Measurements from ENCODE around the gene PRPF40A.

Gene PRPF40A

GRCh38 chr2:152718076-152718908 lies 1.0 kb upstream of the PRPF40A start, which contains the start of gene ARL6IP6:
Gene ARL6IP6, plus strand, starts transcription at chr2:152718620. Its CDS starts 5 bp downstream, at chr2:152718625.
- H3K27ac ChIP-seq, result peak within 1 kb of the TSS; percentile 91
- peak; percentile 61 for DNase-seq (ENCODE audit: low read depth, low spot score)

- DNase-seq (ENCODE audit: low read depth, low spot score), result no peak
- H3K27ac ChIP-seq, result peak overlapping the region; percentile 91
Measured at GRCh38 chr2:152716805-152717227, 445 bp downstream of the PRPF40A start.

- no peak for DNase-seq (ENCODE audit: low read depth, low spot score)
- H3K27ac ChIP-seq, result no peak overlapping the region
Measured at GRCh38 chr2:152715854-152716428, 1.3 kb downstream of the PRPF40A start.

GRCh38 chr2:152715112-152715511 lies 2.1 kb downstream of the PRPF40A start:
- DNase-seq (ENCODE audit: low read depth, low spot score), result no peak

GRCh38 chr2:152710713-152711112 lies 6.5 kb downstream of the PRPF40A start:
- DNase-seq (ENCODE audit: low read depth, low spot score), result no peak
- H3K27ac ChIP-seq, result no peak overlapping the region

More at GRCh38 chr2:152715112-152715511, 2.1 kb downstream of the PRPF40A start:
- no peak overlapping the region for H3K27ac ChIP-seq

- no peak overlapping the region for H3K27ac ChIP-seq
- no peak for DNase-seq (ENCODE audit: low read depth, low spot score)
Measured at GRCh38 chr2:152708742-152709141, 8.5 kb downstream of the PRPF40A start.

- no peak overlapping the region for H3K27ac ChIP-seq
- no peak for DNase-seq (ENCODE audit: low read depth, low spot score)
Measured at GRCh38 chr2:152706477-152707021, 10.7 kb downstream of the PRPF40A start.

- no peak for DNase-seq (ENCODE audit: low read depth, low spot score)
- H3K27ac ChIP-seq, result peak overlapping the region; percentile 27
Measured at GRCh38 chr2:152701198-152701597, 16.1 kb downstream of the PRPF40A start.

GRCh38 chr2:152696476-152696875 lies 20.8 kb downstream of the PRPF40A start:
- no peak for DNase-seq (ENCODE audit: low read depth, low spot score)
- H3K27ac ChIP-seq, result no peak overlapping the region

- no peak overlapping the region for H3K27ac ChIP-seq
- DNase-seq (ENCODE audit: low read depth, low spot score), result no peak
Measured at GRCh38 chr2:152695763-152696162, 21.5 kb downstream of the PRPF40A start.

GRCh38 chr2:152694161-152694661 lies 23.1 kb downstream of the PRPF40A start:
- DNase-seq (ENCODE audit: low read depth, low spot score), result no peak
- no peak overlapping the region for H3K27ac ChIP-seq

- no peak overlapping the region for H3K27ac ChIP-seq
- DNase-seq (ENCODE audit: low read depth, low spot score), result no peak
Measured at GRCh38 chr2:152693033-152693432, 24.2 kb downstream of the PRPF40A start.

- H3K27ac ChIP-seq, result no peak overlapping the region
- no peak for DNase-seq (ENCODE audit: low read depth, low spot score)
Measured at GRCh38 chr2:152686321-152686720, 30.9 kb downstream of the PRPF40A start.

GRCh38 chr2:152683400-152683799 lies 33.9 kb downstream of the PRPF40A start:
- no peak overlapping the region for H3K27ac ChIP-seq
- DNase-seq (ENCODE audit: low read depth, low spot score), result no peak

GRCh38 chr2:152682663-152683062 lies 34.6 kb downstream of the PRPF40A start:
- no peak for DNase-seq (ENCODE audit: low read depth, low spot score)
- no peak overlapping the region for H3K27ac ChIP-seq

- DNase-seq (ENCODE audit: low read depth, low spot score), result no peak
- H3K27ac ChIP-seq, result no peak overlapping the region
Measured at GRCh38 chr2:152678808-152679207, 38.5 kb downstream of the PRPF40A start.

- H3K27ac ChIP-seq, result no peak overlapping the region
- DNase-seq (ENCODE audit: low read depth, low spot score), result no peak
Measured at GRCh38 chr2:152676461-152676860, 40.8 kb downstream of the PRPF40A start.

- no peak overlapping the region for H3K27ac ChIP-seq
- no peak for DNase-seq (ENCODE audit: low read depth, low spot score)
Measured at GRCh38 chr2:152674334-152674733, 42.9 kb downstream of the PRPF40A start.

- H3K27ac ChIP-seq, result no peak overlapping the region
- no peak for DNase-seq (ENCODE audit: low read depth, low spot score)
Measured at GRCh38 chr2:152664725-152665124, 52.5 kb downstream of the PRPF40A start.

GRCh38 chr2:152661076-152661475 lies 56.2 kb downstream of the PRPF40A start:
- no peak overlapping the region for H3K27ac ChIP-seq
- DNase-seq (ENCODE audit: low read depth, low spot score), result no peak

GRCh38 chr2:152658221-152658620 lies 59.0 kb downstream of the PRPF40A start:
- no peak overlapping the region for H3K27ac ChIP-seq
- no peak for DNase-seq (ENCODE audit: low read depth, low spot score)
